Naive thymus-derived CD4-positive, alpha-beta T cell (primary cell): ENCODE measurements around the gene HERC3. TPM values are rescaled to one million over a fixed set of nuclear protein-coding genes. Genes with fewer than 3 reads are reported as not detected.

Experiments
- ATAC-seq: fragments of 150-1000 bp; cut with Tn5 transposase; 2 replicates; pipeline ENCODE4 v1.10.0; 2021; ENCODE audit warnings: mild to moderate bottlenecking, moderate library complexity
- CTCF ChIA-PET: fragments of 350-600 bp; sonication (Branson Sonifier 250); formaldehyde crosslinking; loops from one replicate; lab custom pipeline; 2021; ENCODE audit warnings: antibody characterized with exemption; lab: Charles Lee
- POLR2A ChIA-PET: fragments of 350-600 bp; sonication (Branson Sonifier 250); formaldehyde crosslinking; loops from one replicate; lab custom pipeline; 2021; ENCODE audit warnings: antibody characterized with exemption, inconsistent platforms; lab: Charles Lee
- DNase-seq, 9 donors: peaks; one replicate each; pipeline versions ENCODE4 v3.0.0 to v3.0.0-alpha.2; 2020 to 2022; ENCODE audit warnings: mixed read lengths in 1 of 9
- H3K27ac ChIP-seq: one replicate; pipeline ENCODE4 v1.7.0; 2013; ENCODE audit warnings: mild to moderate bottlenecking, low read depth, low read length, moderate library complexity
- H3K27me3 ChIP-seq, 2 donors: one replicate each; pipeline ENCODE4 v1.7.0; 2013; ENCODE audit warnings: low read length in 2 of 2, mild to moderate bottlenecking in 2 of 2, moderate library complexity in 2 of 2; ENCODE audit not compliant: control insufficient read depth in 2 of 2, insufficient read depth in 2 of 2
- H3K36me3 ChIP-seq, 3 experiments: 1 replicate in 2 of 3; 2 replicates in 1 of 3; pipeline ENCODE4 v1.7.0; 2013; ENCODE audit warnings: low read length in 3 of 3, mild to moderate bottlenecking in 3 of 3, moderate library complexity in 1 of 3; ENCODE audit not compliant: insufficient read depth in 3 of 3, control insufficient read depth in 2 of 3
- H3K4me1 ChIP-seq, 2 donors: one replicate each; pipeline ENCODE4 v1.7.0; 2013; ENCODE audit warnings: low read length in 2 of 2, mild to moderate bottlenecking in 2 of 2, moderate library complexity in 1 of 2; ENCODE audit not compliant: control insufficient read depth in 2 of 2, insufficient read depth in 2 of 2
- H3K4me3 ChIP-seq: 2 replicates; pipeline ENCODE4 v1.7.0; 2013; ENCODE audit warnings: mild to moderate bottlenecking, low read length
- H3K9me3 ChIP-seq, 3 experiments: 1 replicate in 2 of 3; 2 replicates in 1 of 3; pipeline ENCODE4 v1.7.0; 2013; ENCODE audit warnings: low read length in 3 of 3; ENCODE audit not compliant: control insufficient read depth in 2 of 3
- H3K27ac Mint-ChIP-seq, 9 donors: one replicate each; pipeline ENCODE4 v1.8.0; 2020 to 2022; ENCODE audit warnings: mixed read lengths in 9 of 9, mild to moderate bottlenecking in 8 of 9, moderate library complexity in 5 of 9, inconsistent platforms in 2 of 9
- H3K27me3 Mint-ChIP-seq, 5 donors: one replicate each; pipeline ENCODE4 v1.8.0; 2021 to 2022; ENCODE audit warnings: mixed read lengths in 5 of 5, mild to moderate bottlenecking in 1 of 5
- H3K36me3 Mint-ChIP-seq, 5 donors: one replicate each; pipeline ENCODE4 v1.8.0; 2020 to 2022; ENCODE audit warnings: mixed read lengths in 5 of 5, mild to moderate bottlenecking in 3 of 5, inconsistent platforms in 1 of 5
- H3K4me1 Mint-ChIP-seq, 7 donors: one replicate each; pipeline ENCODE4 v1.8.0; 2020 to 2022; ENCODE audit warnings: mixed read lengths in 7 of 7, mild to moderate bottlenecking in 3 of 7, inconsistent platforms in 1 of 7
- H3K4me3 Mint-ChIP-seq, 10 donors: one replicate each; pipeline ENCODE4 v1.8.0; 2020 to 2022; ENCODE audit warnings: mild to moderate bottlenecking in 10 of 10, mixed read lengths in 10 of 10, moderate library complexity in 6 of 10, inconsistent platforms in 2 of 10
- H3K9me3 Mint-ChIP-seq, 11 donors: one replicate each; pipeline ENCODE4 v1.8.0; 2020 to 2022; ENCODE audit warnings: mixed read lengths in 11 of 11, mild to moderate bottlenecking in 4 of 11, inconsistent platforms in 1 of 11, moderate library complexity in 1 of 11
- intact Hi-C, 2 donors: fragments of 100-400 bp; cut with micrococcal nuclease; formaldehyde crosslinking; loops; one replicate each; pipeline ENCODE4 v1.15.1; 2023
- polyA plus RNA-seq, 2 donors: library from polyadenylated mRNA; unstranded; fragments of 300-500 nt; fragmentation: Illumina TruSeq; gene quantifications; one replicate each; pipeline ENCODE4 v1.2.3, GENCODE V29; 2021
- total RNA-seq, 6 experiments: library from RNA in 5 of 6; stranded (reverse) in 5 of 6; gene quantifications; 1 replicate in 5 of 6; 2 replicates in 1 of 6; pipeline ENCODE4 v1.2.3 and lab custom pipeline; 2021 to 2026

HERC3 gene
- total and polyA plus RNA-seq, 7 experiments from 2014 or later: 38.1 to 130 (median 101) TPM

DNA sequence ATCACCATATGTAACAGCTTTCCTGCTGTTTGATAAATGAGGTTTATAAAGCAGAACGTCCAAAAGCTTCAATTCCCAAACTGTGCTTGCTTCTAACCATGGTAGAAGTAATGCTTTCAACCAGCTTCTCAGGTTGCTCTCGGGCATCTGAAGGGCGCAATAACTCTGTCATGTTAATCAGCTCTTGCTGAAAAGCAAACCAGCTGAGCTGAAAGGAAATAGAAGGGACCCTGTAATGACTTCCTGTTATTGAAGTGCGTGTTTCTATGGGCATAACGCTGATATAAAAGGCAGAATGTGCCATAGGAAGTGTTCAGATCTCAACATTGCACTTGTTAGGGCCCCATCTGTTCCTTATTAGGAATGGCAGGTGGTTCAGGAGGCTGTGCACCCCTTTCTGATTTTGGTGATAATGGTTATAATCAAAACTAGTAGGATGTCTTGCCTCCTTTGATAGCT lies 21.2 kb downstream of the HERC3 start:
- H3K4me3 Mint-ChIP-seq: peak overlapping the region; percentile 64 to 92 (median 84)
- H3K4me3 ChIP-seq: peak overlapping the region; percentile 43
- H3K27ac ChIP-seq: peak overlapping the region; percentile 77
- DNase-seq (peak in 7 of 9 donors; percentile 71 to 91 (median 85)), ATAC-seq (peak; percentile 94)
- H3K36me3 Mint-ChIP-seq: peaks cover 18 to 52% (median 40%) of the 10 kb centered on the region in 5 donors
- peaks cover 0 to 18% (median 0%) of the 10 kb centered on the region in 3 experiments for H3K36me3 ChIP-seq
- H3K9me3 ChIP-seq: no peaks in the 10 kb centered on the region
- no peaks in the 10 kb centered on the region for H3K27me3 Mint-ChIP-seq
- peaks cover 50 to 98% (median 86%) of the 10 kb centered on the region in 7 donors for H3K4me1 Mint-ChIP-seq
- H3K27me3 ChIP-seq: no peaks in the 10 kb centered on the region
- ChIA-PET POLR2A (interaction anchor here (0.7 to 11.0 kb wide), 9 partner anchors 9 to 329 kb away, joined by 3 to 167 read pairs (median 3); partner anchors contain the start of genes HERC3 and PPM1K), CTCF (interaction anchor here (0.9 to 2.7 kb wide), 7 partner anchors 15 to 89 kb away, joined by 4 to 12 read pairs (median 5); partner anchors contain the start of gene HERC3)
- intact Hi-C loops: loop anchor here (1.0 to 10.0 kb wide), 14 partner anchors 8 to 1606 kb away; partner anchors contain the start of genes HERC3 (in 1 of the 2), HERC5 (in 1 of the 2), PPM1K (in 1 of the 2) and TIGD2 (in 1 of the 2)
- peaks cover 0 to 7% (median 0%) of the 10 kb centered on the region in 11 donors for H3K9me3 Mint-ChIP-seq
- H3K4me1 ChIP-seq: peaks cover 28 to 55% of the 10 kb centered on the region in 2 donors
- H3K27ac Mint-ChIP-seq: peak overlapping the region; percentile 91 to 99 (median 99)

DNA sequence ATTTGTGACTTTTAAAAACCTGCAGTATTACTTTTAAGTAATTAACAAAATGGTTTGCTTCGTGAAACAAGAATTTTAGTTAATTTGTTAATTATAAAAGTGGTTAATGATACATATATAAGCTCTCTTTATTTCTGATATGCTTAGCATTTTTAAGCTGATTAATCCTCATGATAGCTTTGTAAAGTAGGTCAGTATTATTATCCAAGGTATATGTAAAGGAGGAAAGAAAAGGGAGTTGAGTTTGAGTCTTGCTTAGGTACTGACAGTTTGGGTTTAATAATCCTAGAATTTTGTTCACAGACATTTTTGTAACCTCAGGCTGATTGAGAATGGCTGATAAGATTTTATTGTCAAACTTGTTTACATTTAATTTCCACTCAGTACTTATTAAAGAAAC lies 21.8 kb downstream of the HERC3 start:
- peaks cover 0 to 3% (median 0%) of the 10 kb centered on the region in 11 donors for H3K9me3 Mint-ChIP-seq
- peaks cover 46 to 98% (median 86%) of the 10 kb centered on the region in 7 donors for H3K4me1 Mint-ChIP-seq
- peak overlapping the region; percentile 91 to 99 (median 99) for H3K27ac Mint-ChIP-seq
- H3K36me3 ChIP-seq: peaks cover 0 to 12% (median 0%) of the 10 kb centered on the region in 3 experiments
- peak overlapping the region; percentile 77 for H3K27ac ChIP-seq
- H3K4me3 ChIP-seq: peak overlapping the region; percentile 9
- no peaks in the 10 kb centered on the region for H3K27me3 Mint-ChIP-seq
- H3K27me3 ChIP-seq: no peaks in the 10 kb centered on the region
- H3K4me1 ChIP-seq: peaks cover 28 to 61% of the 10 kb centered on the region in 2 donors
- intact Hi-C loops: loop anchor here (5.0 to 10.0 kb wide), 4 partner anchors 43 to 1607 kb away; partner anchors contain the start of gene TIGD2 (in 1 of the 2)
- H3K4me3 Mint-ChIP-seq: peak overlapping the region in 9 of 10 donors; percentile 64 to 92 (median 84)
- ATAC-seq: no peak
- H3K9me3 ChIP-seq: no peaks in the 10 kb centered on the region
- no peak for DNase-seq
- CTCF ChIA-PET: interaction anchor here (0.8 to 2.7 kb wide), 5 partner anchors 15 to 74 kb away, joined by 3 to 12 read pairs (median 8); partner anchors contain the start of gene HERC3
- POLR2A ChIA-PET: interaction anchor here (0.6 to 11.0 kb wide), 9 partner anchors 9 to 330 kb away, joined by 3 to 167 read pairs (median 5); partner anchors contain the start of genes HERC3 and PPM1K
- H3K36me3 Mint-ChIP-seq: peaks cover 18 to 52% (median 38%) of the 10 kb centered on the region in 5 donors

DNA sequence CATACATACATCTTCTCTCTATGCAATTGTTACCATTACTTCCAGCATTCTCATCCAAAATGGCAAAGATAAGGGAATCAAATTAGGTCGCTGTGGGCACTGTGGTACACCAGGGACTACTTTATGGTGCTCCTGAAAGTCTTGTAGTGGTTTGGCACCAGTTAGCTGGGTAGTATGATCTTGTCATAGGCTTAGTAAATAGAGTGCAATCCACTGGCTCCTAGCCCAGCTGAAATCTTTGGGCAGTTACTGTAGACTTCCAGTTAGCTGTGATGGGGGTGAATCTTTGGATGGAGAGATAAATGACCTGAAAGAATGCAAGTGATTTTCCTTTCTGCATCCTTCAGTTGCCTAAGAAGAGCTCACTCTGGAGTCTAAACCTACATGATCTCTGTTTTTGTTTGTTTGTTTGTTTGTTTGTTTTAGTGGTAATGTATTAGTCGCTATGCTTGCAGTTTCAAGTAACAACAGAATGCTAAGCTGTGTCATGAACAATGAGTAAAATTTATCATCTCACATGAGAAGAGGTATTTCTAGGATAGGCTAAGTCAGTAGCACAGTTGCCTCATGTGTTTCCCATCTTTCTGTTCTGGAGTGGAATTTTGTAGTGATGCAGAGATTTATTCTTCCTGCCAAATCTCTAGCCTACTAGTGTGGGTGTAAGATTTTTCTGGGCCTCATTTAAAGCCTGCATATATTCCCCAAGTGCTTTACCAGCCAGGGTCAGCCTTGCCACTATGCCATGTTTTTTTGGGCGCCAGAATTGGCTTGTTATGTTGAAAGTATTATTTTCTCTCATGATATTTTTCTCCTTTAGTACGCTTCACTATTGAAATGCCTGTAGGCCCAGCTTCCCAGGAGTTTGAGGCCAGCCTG lies 24.2 kb downstream of the HERC3 start:
- DNase-seq: no peak
- Mint-ChIP-seq H3K4me1 (peaks cover 35 to 90% (median 82%) of the 10 kb centered on the region in 7 donors), H3K27ac (peak overlapping the region in 6 of 9 donors; percentile 20 to 82 (median 31)), H3K9me3 (no peaks in the 10 kb centered on the region), H3K36me3 (peaks cover 19 to 49% (median 28%) of the 10 kb centered on the region in 5 donors), H3K27me3 (no peaks in the 10 kb centered on the region), H3K4me3 (peak overlapping the region in 2 of 10 donors; percentile 39 to 67)
- POLR2A ChIA-PET: interaction anchor here (0.9 to 11.0 kb wide), 4 partner anchors 18 to 29 kb away, joined by 3 to 167 read pairs (median 4); partner anchors contain the start of gene HERC3
- intact Hi-C loops: loop anchor here in 1 of 2 donors (10.0 kb wide), 1 partner anchor 232 kb away; no protein-coding TSS in a partner anchor
- H3K4me3 ChIP-seq: no peak overlapping the region
- peaks cover 25 to 41% of the 10 kb centered on the region in 2 donors for H3K4me1 ChIP-seq
- ATAC-seq: no peak
- no peak overlapping the region for H3K27ac ChIP-seq
- H3K27me3 ChIP-seq: no peaks in the 10 kb centered on the region
- no peaks in the 10 kb centered on the region for H3K36me3 ChIP-seq
- CTCF ChIA-PET: interaction anchor here (0.8 kb wide), 1 partner anchor 77 kb away, joined by 3 read pairs; no protein-coding TSS in a partner anchor
- no peaks in the 10 kb centered on the region for H3K9me3 ChIP-seq

DNA sequence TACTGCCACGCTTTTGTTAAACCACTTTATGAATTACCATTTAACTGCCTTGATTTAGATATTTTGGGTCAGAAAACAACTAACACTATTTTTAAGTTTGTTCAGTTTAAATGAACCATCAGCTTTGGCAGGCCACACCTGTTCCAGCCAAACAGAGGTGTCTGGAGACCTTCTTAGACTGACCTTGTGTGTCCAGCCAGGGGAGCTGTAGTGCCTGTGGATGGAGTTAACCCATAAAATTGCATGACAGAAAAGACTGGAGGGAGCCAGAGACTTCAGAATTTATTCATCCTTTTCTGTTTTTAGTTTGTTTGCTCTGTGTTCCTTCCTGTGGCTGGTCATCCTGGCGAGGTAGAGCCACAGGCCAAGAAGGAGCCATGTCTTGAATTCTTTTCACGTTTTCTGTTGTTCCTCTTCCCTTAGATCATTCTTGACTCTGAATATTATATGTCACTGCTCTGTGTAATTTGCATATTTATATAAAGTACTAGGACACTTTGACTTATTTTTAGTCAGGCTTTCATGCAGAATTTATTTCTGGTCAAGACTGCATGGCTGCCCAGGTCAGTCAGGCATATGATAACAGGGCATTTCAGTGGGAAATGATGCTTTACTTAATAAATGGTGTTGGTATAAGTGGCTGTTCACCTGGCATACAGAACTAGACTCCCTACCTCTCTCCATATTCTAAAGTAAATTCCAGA lies 26.7 kb downstream of the HERC3 start:
- ChIA-PET CTCF (no interaction called here), POLR2A (interaction anchor here (1.9 kb wide), 1 partner anchor 26 kb away, joined by 6 read pairs; the partner anchor contains the start of gene HERC3)
- no peak overlapping the region for H3K4me3 ChIP-seq
- H3K36me3 ChIP-seq: peaks cover 0 to 5% (median 0%) of the 10 kb centered on the region in 3 experiments
- H3K27ac ChIP-seq: no peak overlapping the region
- no peak for DNase-seq
- Mint-ChIP-seq H3K4me3 (peak overlapping the region in 1 of 10 donors; percentile 16), H3K4me1 (peaks cover 16 to 85% (median 72%) of the 10 kb centered on the region in 7 donors), H3K9me3 (peaks cover 0 to 10% (median 7%) of the 10 kb centered on the region in 11 donors), H3K36me3 (peaks cover 30 to 70% (median 44%) of the 10 kb centered on the region in 5 donors), H3K27me3 (no peaks in the 10 kb centered on the region), H3K27ac (peak overlapping the region in 3 of 9 donors; percentile 17 to 34 (median 32))
- intact Hi-C loops: loop anchor here in 1 of 2 donors (10.0 kb wide), 1 partner anchor 234 kb away; no protein-coding TSS in a partner anchor
- no peaks in the 10 kb centered on the region for H3K9me3 ChIP-seq
- H3K27me3 ChIP-seq: no peaks in the 10 kb centered on the region
- H3K4me1 ChIP-seq: peaks cover 2 to 21% of the 10 kb centered on the region in 2 donors
- no peak for ATAC-seq

DNA sequence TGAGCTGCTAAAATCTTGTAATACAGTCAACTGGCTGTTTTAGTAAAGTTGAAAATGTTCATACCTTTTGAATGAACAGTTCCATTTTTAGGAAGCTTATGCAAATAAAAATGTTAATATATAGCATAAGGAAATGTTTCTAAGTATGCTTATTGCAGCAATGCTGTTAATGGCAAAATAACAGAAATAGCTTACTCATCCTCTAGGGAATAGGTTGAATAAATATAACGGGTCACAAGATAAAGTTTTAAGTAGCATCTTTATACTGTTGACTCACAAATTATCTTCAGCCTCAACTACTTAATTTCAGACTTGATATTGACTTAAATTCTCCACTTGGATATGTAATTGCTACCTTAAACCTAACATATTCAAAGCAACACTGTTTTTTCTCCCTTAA lies 27.7 kb downstream of the HERC3 start:
- no peak overlapping the region for H3K4me3 ChIP-seq
- H3K36me3 ChIP-seq: peaks cover 0 to 5% (median 0%) of the 10 kb centered on the region in 3 experiments
- Mint-ChIP-seq H3K27ac (peak overlapping the region in 4 of 9 donors; percentile 5 to 49 (median 38)), H3K27me3 (no peaks in the 10 kb centered on the region), H3K4me1 (peaks cover 8 to 85% (median 68%) of the 10 kb centered on the region in 7 donors), H3K9me3 (peaks cover 0 to 20% (median 16%) of the 10 kb centered on the region in 11 donors), H3K4me3 (peak overlapping the region in 2 of 10 donors; percentile 1 to 40), H3K36me3 (peaks cover 32 to 76% (median 51%) of the 10 kb centered on the region in 5 donors)
- ChIA-PET CTCF (no interaction called here), POLR2A (interaction anchor here (0.6 kb wide), 1 partner anchor 377 kb away, joined by 3 read pairs; no protein-coding TSS in a partner anchor)
- DNase-seq (no peak), ATAC-seq (no peak)
- no peaks in the 10 kb centered on the region for H3K27me3 ChIP-seq
- intact Hi-C loops: loop anchor here in 1 of 2 donors (2.0 to 10.0 kb wide), 2 partner anchors 15 to 235 kb away; no protein-coding TSS in a partner anchor
- peaks cover 0 to 10% of the 10 kb centered on the region in 2 donors for H3K4me1 ChIP-seq
- no peaks in the 10 kb centered on the region for H3K9me3 ChIP-seq
- no peak overlapping the region for H3K27ac ChIP-seq
